Subcutaneous adipose tissue (tissue), 4 donors: ENCODE results near the gene ZNF689. TPM values are rescaled to one million over a fixed set of nuclear protein-coding genes. Genes with fewer than 3 reads are reported as not detected.

Source experiments
- CTCF ChIP-seq: fragments of 450-650 bp; IDR thresholded peaks from one replicate; pipeline ENCODE4 v1.5.1; 2016; ENCODE audit warnings: low read depth, mild to moderate bottlenecking, control low read depth, antibody characterized with exemption, moderate library complexity
- total RNA-seq, 4 donors: library from RNA; depleted of rRNA; stranded (reverse); fragments of >200 nt; gene quantifications; one replicate each; pipeline ENCODE4 v1.1.0, GENCODE V29; 2016

ZNF689 gene
- total RNA-seq, 4 donors from 2014 or later, result 5.3 to 9.8 (median 7.4) TPM

GRCh38 chr16:30582611-30583340 is 27.4 kb downstream of the ZNF689 start:
- no peak for TF ChIP-seq CTCF

- no peak for TF ChIP-seq CTCF
Measured at GRCh38 chr16:30581457-30581856, 28.7 kb downstream of the ZNF689 start.

GRCh38 chr16:30574678-30575077 is 35.5 kb downstream of the ZNF689 start:
- TF ChIP-seq CTCF, result no peak

- TF ChIP-seq CTCF, result no peak
Measured at GRCh38 chr16:30571445-30572322, 38.5 kb downstream of the ZNF689 start, which contains the start of gene ZNF688. ZNF688 (minus strand) TSS chr16:30571714; CDS start chr16:30571629, 85 bp downstream.

GRCh38 chr16:30570636-30571444 is 39.3 kb downstream of the ZNF689 start:
- no peak for TF ChIP-seq CTCF

GRCh38 chr16:30569746-30570635 is 40.2 kb downstream of the ZNF689 start:
- no peak for TF ChIP-seq CTCF
